Endothelial cell of umbilical vein (primary cell): ENCODE measurements around the gene S100A7.

ENCODE experiments used
- EZH2 ChIP-seq: IDR thresholded peaks from 2 replicates; pipeline ENCODE4 v1.6.1; 2012; ENCODE audit warnings: borderline replicate concordance, low read depth, mild to moderate bottlenecking, moderate library complexity, low read length, inconsistent platforms; ENCODE audit not compliant: severe bottlenecking
- FOS ChIP-seq: IDR thresholded peaks from 2 replicates; pipeline ENCODE4 v1.6.1; 2011; ENCODE audit warnings: mild to moderate bottlenecking, low read length, moderate library complexity, borderline replicate concordance; ENCODE audit not compliant: insufficient read depth
- GATA2 ChIP-seq: IDR thresholded peaks from 2 replicates; pipeline ENCODE4 v1.7.0; 2011; ENCODE audit warnings: low read depth, mild to moderate bottlenecking, moderate library complexity, mixed read lengths, low read length; ENCODE audit not compliant: insufficient read length, insufficient read depth
- JUN ChIP-seq: IDR thresholded peaks from 2 replicates; pipeline ENCODE4 v1.6.1; 2011; ENCODE audit warnings: borderline replicate concordance, low read depth; ENCODE audit not compliant: insufficient read length, insufficient read depth
- POLR2A ChIP-seq: IDR thresholded peaks from 2 replicates; pipeline ENCODE4 v1.6.1; 2012; ENCODE audit warnings: low read depth, mild to moderate bottlenecking, control low read depth, low read length
- TF ChIP-seq, protein P1 (sequence below), 2 donors: IDR thresholded peaks; 1 replicate in 1 of 2; 2 replicates in 1 of 2; pipeline ENCODE4 v1.5.1; 2011; ENCODE audit warnings: low read length in 2 of 2, mild to moderate bottlenecking in 2 of 2, moderate library complexity in 2 of 2, control low read depth in 1 of 2, inconsistent platforms in 1 of 2, low read depth in 1 of 2; ENCODE audit not compliant: insufficient read depth in 1 of 2; ENCODE audit errors: extremely low read depth in 1 of 2

DNA sequence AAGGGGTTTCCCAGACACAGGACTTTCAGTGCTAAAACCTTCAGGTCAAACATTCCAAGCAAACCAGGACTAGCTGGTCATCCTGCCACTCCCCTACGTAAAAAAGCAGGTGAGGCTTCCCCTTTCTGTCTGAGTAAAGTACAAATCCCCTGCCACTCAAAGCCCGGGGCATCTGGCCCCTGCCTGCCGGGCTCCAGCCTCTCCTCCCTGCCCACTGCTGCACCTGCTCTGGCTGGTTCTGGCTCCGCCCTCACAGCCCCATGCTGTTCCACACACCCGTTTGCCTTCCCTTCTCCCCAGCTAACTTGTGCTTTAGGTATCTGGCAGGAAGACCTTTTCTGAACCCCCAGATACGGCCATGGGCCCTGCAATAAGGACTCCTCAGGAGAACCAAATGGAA lies 23.3 kb upstream of the S100A7 start:
- TF ChIP-seq, protein P1, sequence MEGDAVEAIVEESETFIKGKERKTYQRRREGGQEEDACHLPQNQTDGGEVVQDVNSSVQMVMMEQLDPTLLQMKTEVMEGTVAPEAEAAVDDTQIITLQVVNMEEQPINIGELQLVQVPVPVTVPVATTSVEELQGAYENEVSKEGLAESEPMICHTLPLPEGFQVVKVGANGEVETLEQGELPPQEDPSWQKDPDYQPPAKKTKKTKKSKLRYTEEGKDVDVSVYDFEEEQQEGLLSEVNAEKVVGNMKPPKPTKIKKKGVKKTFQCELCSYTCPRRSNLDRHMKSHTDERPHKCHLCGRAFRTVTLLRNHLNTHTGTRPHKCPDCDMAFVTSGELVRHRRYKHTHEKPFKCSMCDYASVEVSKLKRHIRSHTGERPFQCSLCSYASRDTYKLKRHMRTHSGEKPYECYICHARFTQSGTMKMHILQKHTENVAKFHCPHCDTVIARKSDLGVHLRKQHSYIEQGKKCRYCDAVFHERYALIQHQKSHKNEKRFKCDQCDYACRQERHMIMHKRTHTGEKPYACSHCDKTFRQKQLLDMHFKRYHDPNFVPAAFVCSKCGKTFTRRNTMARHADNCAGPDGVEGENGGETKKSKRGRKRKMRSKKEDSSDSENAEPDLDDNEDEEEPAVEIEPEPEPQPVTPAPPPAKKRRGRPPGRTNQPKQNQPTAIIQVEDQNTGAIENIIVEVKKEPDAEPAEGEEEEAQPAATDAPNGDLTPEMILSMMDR (IDR thresholded peaks at IDR 0.05; ENCODE audit: extremely low read depth in 1 of 2, insufficient read depth in 1 of 2, low read depth in 1 of 2, low read length in 2 of 2) = no peak
- TF ChIP-seq POLR2A (no peak), GATA2 (no peak), EZH2 (no peak), JUN (no peak), FOS (no peak)
